H1 (cell line): Measurements from ENCODE around the gene HKDC1. TPM values are rescaled to one million over a fixed set of nuclear protein-coding genes. Genes with fewer than 3 reads are reported as not detected.

Experiments
- BACH1 ChIP-seq: IDR thresholded peaks from 2 replicates; pipeline ENCODE4 v1.6.1; 2012; ENCODE audit warnings: low read length, improper control_type of control experiment
- RXRA ChIP-seq: IDR thresholded peaks from 2 replicates; pipeline ENCODE4 v1.6.1; 2011; ENCODE audit warnings: low read depth, mild to moderate bottlenecking, low read length, moderate library complexity; ENCODE audit not compliant: insufficient read depth
- polyA plus RNA-seq, 7 experiments: library from polyadenylated mRNA; depleted of rRNA in 3 of 7; stranded (reverse) in 5 of 7; unstranded in 2 of 7; fragments of >200 nt in 5 of 7; fragments of 200-250 nt in 2 of 7; gene quantifications; 1 replicate in 5 of 7; 2 replicates in 1 of 7; 4 replicates in 1 of 7; pipeline versions ENCODE4 v1.2.1 to v1.2.3, GENCODE V29; 2011 to 2013; ENCODE audit warnings: missing spikeins in 2 of 7, mixed read lengths in 2 of 7
- total RNA-seq: library from RNA; stranded (reverse); fragmentation: NEBNext Ultra II Directional; extraction: Animal tissue kit (Norgen Biotek cat#: 25700); gene quantifications from 2 replicates; pipeline ENCODE4 v1.2.1, GENCODE V29; 2021
- TF ChIP-seq, protein P1 (sequence below): IDR thresholded peaks from 2 replicates; pipeline ENCODE4 v1.6.1; 2012; ENCODE audit warnings: low read length, inconsistent platforms

HKDC1 gene
- total and polyA plus RNA-seq, 2 of the 8 experiments (the other 6 are each of a cell fraction or from before 2014, with no cell fraction given): 0.12 to 0.78 TPM

DNA sequence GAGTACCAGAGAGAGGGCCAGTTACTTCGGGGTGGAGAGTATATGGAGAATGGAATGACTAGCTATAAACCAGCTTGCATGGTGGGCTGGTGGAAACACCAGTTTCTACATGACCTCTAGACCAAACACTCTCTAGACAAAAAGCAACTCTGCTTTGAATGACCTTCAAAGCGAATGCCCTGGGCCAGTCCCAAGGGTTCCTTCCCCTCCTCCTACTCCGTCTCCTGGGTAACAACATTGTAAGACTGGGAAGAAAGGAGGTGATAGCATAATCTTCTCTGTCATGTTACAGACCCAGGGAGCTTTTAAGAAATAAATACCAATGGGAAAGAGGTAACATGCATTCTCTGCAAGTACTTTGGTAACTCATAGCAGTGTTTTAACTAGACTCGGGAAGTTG, 65.6 kb downstream of the HKDC1 start (continued):
- TF ChIP-seq, protein P1, sequence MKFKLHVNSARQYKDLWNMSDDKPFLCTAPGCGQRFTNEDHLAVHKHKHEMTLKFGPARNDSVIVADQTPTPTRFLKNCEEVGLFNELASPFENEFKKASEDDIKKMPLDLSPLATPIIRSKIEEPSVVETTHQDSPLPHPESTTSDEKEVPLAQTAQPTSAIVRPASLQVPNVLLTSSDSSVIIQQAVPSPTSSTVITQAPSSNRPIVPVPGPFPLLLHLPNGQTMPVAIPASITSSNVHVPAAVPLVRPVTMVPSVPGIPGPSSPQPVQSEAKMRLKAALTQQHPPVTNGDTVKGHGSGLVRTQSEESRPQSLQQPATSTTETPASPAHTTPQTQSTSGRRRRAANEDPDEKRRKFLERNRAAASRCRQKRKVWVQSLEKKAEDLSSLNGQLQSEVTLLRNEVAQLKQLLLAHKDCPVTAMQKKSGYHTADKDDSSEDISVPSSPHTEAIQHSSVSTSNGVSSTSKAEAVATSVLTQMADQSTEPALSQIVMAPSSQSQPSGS: no peak
- TF ChIP-seq BACH1 (no peak), RXRA (no peak)
